ENCODE data around the gene MED9.

The MED9 gene

GRCh38 chr17:17514993-17515933 lies 38.5 kb downstream of the MED9 start:
- no peak overlapping the region for H3K4me2 ChIP-seq (ENCODE audit: low read depth, low read length)
- no peak for DNase-seq

GRCh38 chr17:17515934-17516930 lies 39.4 kb downstream of the MED9 start:
- Histone ChIP-seq H3F3A (ENCODE audit: insufficient read depth, low read length) (no peaks in the 10 kb centered on the region), H3K9ac (ENCODE audit: low read length) (no peak overlapping the region), H3K4me3 (ENCODE audit: low read length) (no peak overlapping the region), H3K4me2 (ENCODE audit: low read depth, low read length) (no peak overlapping the region), H3K36me3 (replicated peaks; ENCODE audit: insufficient read depth, low read length) (no peaks in the 10 kb centered on the region), H2AFZ (ENCODE audit: low read length) (no peak overlapping the region), H3K27ac (ENCODE audit: low read length) (no peak overlapping the region), H3K9me2 (replicated peaks; ENCODE audit: insufficient read depth, low read length) (no peaks in the 10 kb centered on the region), H4K20me1 (ENCODE audit: insufficient read depth, low read length) (no peaks in the 10 kb centered on the region), H3K4me1 (ENCODE audit: low read length) (no peaks in the 10 kb centered on the region), H3K27me3 (replicated peaks; ENCODE audit: insufficient read depth, low read length) (no peaks in the 10 kb centered on the region), H3K79me2 (ENCODE audit: low read length) (no peaks in the 10 kb centered on the region), H3K9me3 (replicated peaks; ENCODE audit: insufficient read depth, low read length) (no peaks in the 10 kb centered on the region)
- DNase-seq, result no peak
- TF ChIP-seq CTCF (IDR thresholded peaks at IDR 0.05; ENCODE audit: low read length) (no peak), EZH2phosphoT487 (IDR thresholded peaks at IDR 0.05; ENCODE audit: low read length) (no peak), EZH2 (optimal IDR thresholded peaks at IDR 0.05; ENCODE audit: low read depth, low read length) (no peak)

More at GRCh38 chr17:17514993-17515933, 38.5 kb downstream of the MED9 start:
- Histone ChIP-seq H3K27me3 (replicated peaks; ENCODE audit: insufficient read depth, low read length) (no peaks in the 10 kb centered on the region), H3K9me3 (replicated peaks; ENCODE audit: insufficient read depth, low read length) (no peaks in the 10 kb centered on the region), H3K4me3 (ENCODE audit: low read length) (no peak overlapping the region), H3K9ac (ENCODE audit: low read length) (no peak overlapping the region), H2AFZ (ENCODE audit: low read length) (no peak overlapping the region), H3F3A (ENCODE audit: insufficient read depth, low read length) (no peaks in the 10 kb centered on the region), H4K20me1 (ENCODE audit: insufficient read depth, low read length) (no peaks in the 10 kb centered on the region), H3K9me2 (replicated peaks; ENCODE audit: insufficient read depth, low read length) (no peaks in the 10 kb centered on the region), H3K27ac (ENCODE audit: low read length) (no peak overlapping the region), H3K79me2 (ENCODE audit: low read length) (no peaks in the 10 kb centered on the region), H3K36me3 (replicated peaks; ENCODE audit: insufficient read depth, low read length) (no peaks in the 10 kb centered on the region), H3K4me1 (ENCODE audit: low read length) (no peaks in the 10 kb centered on the region)
- TF ChIP-seq EZH2phosphoT487 (IDR thresholded peaks at IDR 0.05; ENCODE audit: low read length) (no peak), EZH2 (optimal IDR thresholded peaks at IDR 0.05; ENCODE audit: low read depth, low read length) (no peak), CTCF (IDR thresholded peaks at IDR 0.05; ENCODE audit: low read length) (no peak)

DNA sequence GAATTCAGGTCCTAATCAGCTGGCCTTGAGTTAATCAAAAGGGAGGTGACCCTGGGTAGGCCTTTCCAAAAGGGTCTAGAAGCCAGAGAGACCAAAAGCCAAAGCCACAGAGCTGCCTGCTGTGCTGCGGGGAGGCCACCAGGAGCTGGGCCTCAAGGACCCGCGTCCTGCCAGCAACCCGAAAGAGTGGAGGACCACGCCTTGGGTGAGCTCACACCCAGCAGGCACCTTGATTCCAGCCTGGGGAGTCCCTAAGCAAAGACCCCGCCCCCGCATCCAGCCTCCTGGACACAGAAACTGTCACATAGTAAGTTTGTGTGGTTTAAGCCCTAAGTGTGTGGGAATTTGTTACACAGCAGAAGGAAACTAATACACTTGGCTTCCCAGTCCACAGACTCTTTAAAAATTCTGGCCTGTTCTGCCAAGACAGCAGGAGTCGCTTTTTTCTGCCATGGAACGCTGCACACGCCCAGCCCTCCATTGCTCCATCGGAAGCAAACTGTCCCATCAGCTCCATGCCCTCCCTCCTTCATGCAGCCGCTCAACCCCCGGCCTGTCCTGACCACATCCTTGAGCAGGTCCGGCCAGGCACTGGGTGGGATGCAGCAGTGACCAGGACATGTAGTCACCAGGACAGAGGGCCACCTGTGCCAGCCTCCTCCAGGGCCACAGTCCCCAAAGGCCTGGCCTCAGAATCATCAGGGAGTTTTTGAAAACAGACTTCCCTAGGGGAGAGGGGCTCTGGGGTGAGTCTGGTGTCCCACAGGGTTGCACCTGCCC lies 40.3 kb downstream of the MED9 start:
- no peak for TF ChIP-seq CTCF (IDR thresholded peaks at IDR 0.05; ENCODE audit: low read length)
- no peak for TF ChIP-seq EZH2 (optimal IDR thresholded peaks at IDR 0.05; ENCODE audit: low read depth, low read length)
- no peak for TF ChIP-seq EZH2phosphoT487 (IDR thresholded peaks at IDR 0.05; ENCODE audit: low read length)
- Histone ChIP-seq H2AFZ (ENCODE audit: low read length) (no peak overlapping the region), H3K4me2 (ENCODE audit: low read depth, low read length) (no peak overlapping the region), H3K79me2 (ENCODE audit: low read length) (no peaks in the 10 kb centered on the region), H3K9me2 (replicated peaks; ENCODE audit: insufficient read depth, low read length) (no peaks in the 10 kb centered on the region), H3K4me1 (ENCODE audit: low read length) (no peaks in the 10 kb centered on the region), H3K36me3 (replicated peaks; ENCODE audit: insufficient read depth, low read length) (no peaks in the 10 kb centered on the region), H4K20me1 (ENCODE audit: insufficient read depth, low read length) (no peaks in the 10 kb centered on the region), H3F3A (ENCODE audit: insufficient read depth, low read length) (no peaks in the 10 kb centered on the region), H3K27me3 (replicated peaks; ENCODE audit: insufficient read depth, low read length) (no peaks in the 10 kb centered on the region), H3K9me3 (replicated peaks; ENCODE audit: insufficient read depth, low read length) (no peaks in the 10 kb centered on the region), H3K27ac (ENCODE audit: low read length) (no peak overlapping the region), H3K4me3 (ENCODE audit: low read length) (no peak overlapping the region), H3K9ac (ENCODE audit: low read length) (no peak overlapping the region)
- DNase-seq, result no peak
